ENCODE results near the gene TOP2A. TPM values are rescaled to one million over a fixed set of nuclear protein-coding genes. Genes with fewer than 3 reads are reported as not detected.

The TOP2A gene, protein sequence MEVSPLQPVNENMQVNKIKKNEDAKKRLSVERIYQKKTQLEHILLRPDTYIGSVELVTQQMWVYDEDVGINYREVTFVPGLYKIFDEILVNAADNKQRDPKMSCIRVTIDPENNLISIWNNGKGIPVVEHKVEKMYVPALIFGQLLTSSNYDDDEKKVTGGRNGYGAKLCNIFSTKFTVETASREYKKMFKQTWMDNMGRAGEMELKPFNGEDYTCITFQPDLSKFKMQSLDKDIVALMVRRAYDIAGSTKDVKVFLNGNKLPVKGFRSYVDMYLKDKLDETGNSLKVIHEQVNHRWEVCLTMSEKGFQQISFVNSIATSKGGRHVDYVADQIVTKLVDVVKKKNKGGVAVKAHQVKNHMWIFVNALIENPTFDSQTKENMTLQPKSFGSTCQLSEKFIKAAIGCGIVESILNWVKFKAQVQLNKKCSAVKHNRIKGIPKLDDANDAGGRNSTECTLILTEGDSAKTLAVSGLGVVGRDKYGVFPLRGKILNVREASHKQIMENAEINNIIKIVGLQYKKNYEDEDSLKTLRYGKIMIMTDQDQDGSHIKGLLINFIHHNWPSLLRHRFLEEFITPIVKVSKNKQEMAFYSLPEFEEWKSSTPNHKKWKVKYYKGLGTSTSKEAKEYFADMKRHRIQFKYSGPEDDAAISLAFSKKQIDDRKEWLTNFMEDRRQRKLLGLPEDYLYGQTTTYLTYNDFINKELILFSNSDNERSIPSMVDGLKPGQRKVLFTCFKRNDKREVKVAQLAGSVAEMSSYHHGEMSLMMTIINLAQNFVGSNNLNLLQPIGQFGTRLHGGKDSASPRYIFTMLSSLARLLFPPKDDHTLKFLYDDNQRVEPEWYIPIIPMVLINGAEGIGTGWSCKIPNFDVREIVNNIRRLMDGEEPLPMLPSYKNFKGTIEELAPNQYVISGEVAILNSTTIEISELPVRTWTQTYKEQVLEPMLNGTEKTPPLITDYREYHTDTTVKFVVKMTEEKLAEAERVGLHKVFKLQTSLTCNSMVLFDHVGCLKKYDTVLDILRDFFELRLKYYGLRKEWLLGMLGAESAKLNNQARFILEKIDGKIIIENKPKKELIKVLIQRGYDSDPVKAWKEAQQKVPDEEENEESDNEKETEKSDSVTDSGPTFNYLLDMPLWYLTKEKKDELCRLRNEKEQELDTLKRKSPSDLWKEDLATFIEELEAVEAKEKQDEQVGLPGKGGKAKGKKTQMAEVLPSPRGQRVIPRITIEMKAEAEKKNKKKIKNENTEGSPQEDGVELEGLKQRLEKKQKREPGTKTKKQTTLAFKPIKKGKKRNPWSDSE (N-terminal part only)
- total RNA-seq = 0.50 and 2.1 TPM in 2 replicates

GRCh38 chr17:40417609-40418427 lies at the start of gene TOP2A:
Gene TOP2A, minus strand, starts transcription at chr17:40417896. Its CDS starts 105 bp downstream, at chr17:40417791.

GRCh38 chr17:40443196-40443987 lies 25.7 kb upstream of the TOP2A start, which contains the start of gene IGFBP4:
Gene IGFBP4, plus strand, starts transcription at chr17:40443450. Its CDS starts 286 bp downstream, at chr17:40443736.

DNA sequence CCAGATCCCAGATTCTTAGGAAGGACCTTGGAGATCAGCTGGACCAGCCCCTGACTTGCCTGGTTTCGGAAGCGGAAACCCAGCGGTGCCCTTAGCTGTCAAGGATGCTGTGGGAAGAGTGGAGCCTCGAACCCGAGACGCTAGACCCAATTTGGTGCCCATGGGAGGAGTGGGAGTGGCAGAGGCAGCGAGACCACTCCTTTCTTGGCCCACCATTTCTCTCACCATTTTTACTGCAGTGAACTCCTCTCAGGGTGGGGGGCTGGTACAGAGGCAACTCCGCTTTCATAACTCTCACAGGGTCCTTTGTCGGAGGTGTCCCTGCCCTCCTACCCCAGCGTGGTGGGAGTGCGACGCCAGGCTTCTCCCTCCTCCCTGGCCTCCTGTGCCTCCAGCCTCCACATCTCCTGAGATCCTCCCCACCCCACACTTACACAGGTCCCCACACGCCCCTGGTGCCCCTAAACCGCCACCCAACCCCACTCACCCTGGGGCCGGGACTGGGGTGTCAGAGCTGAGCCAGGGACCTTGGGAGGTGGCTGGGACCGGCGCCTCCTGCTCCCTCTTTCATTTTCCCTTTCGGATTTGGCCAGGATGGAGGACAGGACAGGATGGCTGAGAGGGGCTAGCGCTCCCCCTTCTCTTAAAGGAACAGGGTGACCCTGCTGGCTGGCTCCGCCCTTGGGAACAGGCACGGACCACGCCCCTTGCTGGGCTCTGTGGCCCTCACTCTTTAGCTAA lies 53.4 kb downstream of the TOP2A start, which contains the start of gene GJD3:
Gene GJD3 (minus strand): TSS at position 617 of the 741 bp plus-strand sequence. CDS start 922 bp downstream, outside the sequence.

Other genes starting within 250 kb of the TOP2A start
- gene RAPGEFL1, start 240.4 kb downstream of the TOP2A start, total RNA-seq = 13.7 and 26.3 TPM in 2 replicates
- gene WIPF2, start 198.6 kb downstream of the TOP2A start, total RNA-seq = 10.3 and 14.5 TPM in 2 replicates
- 1.4 and 8.2 TPM in 2 replicates for gene CDC6, start 130.0 kb downstream of the TOP2A start, total RNA-seq
- gene RARA, start 108.7 kb downstream of the TOP2A start, total RNA-seq = 3.1 and 10.5 TPM in 2 replicates
- gene GJD3, start 53.2 kb downstream of the TOP2A start, total RNA-seq = 0.07 TPM in 1 of 2 replicates, not detected in the other
- gene IGFBP4, start 25.6 kb upstream of the TOP2A start, total RNA-seq = 18.5 and 24.3 TPM in 2 replicates
- 24.3 and 91.8 TPM in 2 replicates for gene TNS4, start 83.7 kb upstream of the TOP2A start, total RNA-seq
- not detected in 2 replicates for gene CCR7, start 147.6 kb upstream of the TOP2A start, total RNA-seq
- gene SMARCE1, start 229.9 kb upstream of the TOP2A start, total RNA-seq = 59.5 and 89.9 TPM in 2 replicates
- under 0.01 TPM in 1 of 2 replicates, not detected in the other for gene KRT222, start 247.3 kb upstream of the TOP2A start, total RNA-seq

Data from nasal cavity respiratory epithelium epithelial cell of viscerocranial mucosa (primary cell).